HepG2 (cell line): Measurements from ENCODE around the gene EXOSC9. TPM values are rescaled to one million over a fixed set of nuclear protein-coding genes. Genes with fewer than 3 reads are reported as not detected.
A peak's percentile ranks its signal among the peaks of the same experiment; 100 is the strongest.

ENCODE experiments used
- AGO2 ChIP-seq: fragments of 200-400 bp; formaldehyde crosslinking; optimal IDR thresholded peaks from 2 replicates; pipeline ENCODE3; 2017; ENCODE audit warnings: mild to moderate bottlenecking, low read depth, low read length, moderate library complexity
- ARNT2 ChIP-seq: sonication (generic); formaldehyde crosslinking; IDR thresholded peaks from 2 replicates; pipeline ENCODE4 v1.8.0; 2022; ENCODE audit warnings: mild to moderate bottlenecking, low read depth, missing genetic modification reagents, moderate library complexity
- CREM ChIP-seq, 2 experiments: sonication (generic) in 1 of 2; formaldehyde crosslinking in 1 of 2; IDR thresholded peaks; 2 replicates each; pipeline versions ENCODE4 v1.4.0 to v1.6.1; 2016 to 2020; ENCODE audit warnings: antibody characterized with exemption in 1 of 2, mild to moderate bottlenecking in 1 of 2, missing genetic modification reagents in 1 of 2
- FOXJ3 ChIP-seq: sonication (generic); formaldehyde crosslinking; IDR thresholded peaks from 2 replicates; pipeline ENCODE4 v1.4.0; 2020; ENCODE audit warnings: missing genetic modification reagents, mild to moderate bottlenecking, borderline replicate concordance
- GATAD2A ChIP-seq: IDR thresholded peaks from 2 replicates; pipeline ENCODE4 v1.6.1; 2016
- HDAC6 ChIP-seq: fragments of 200-600 bp; sonication (generic); IDR thresholded peaks from 2 replicates; pipeline ENCODE4 v1.7.0; 2017; ENCODE audit warnings: mild to moderate bottlenecking, antibody characterized with exemption, low read length, low read depth
- KLF15 ChIP-seq: sonication (generic); formaldehyde crosslinking; IDR thresholded peaks from 2 replicates; pipeline ENCODE4 v1.8.1; 2023; ENCODE audit warnings: borderline replicate concordance, mild to moderate bottlenecking, inconsistent platforms, missing genetic modification reagents, mixed read lengths
- MAFF ChIP-seq: IDR thresholded peaks from 2 replicates; pipeline ENCODE4 v1.6.1; 2011; ENCODE audit warnings: low read depth, low read length, improper control_type of control experiment
- MYNN ChIP-seq: sonication (generic); formaldehyde crosslinking; IDR thresholded peaks from 2 replicates; pipeline ENCODE4 v1.4.0; 2020; ENCODE audit warnings: mild to moderate bottlenecking, low read depth, missing genetic modification reagents
- NFRKB ChIP-seq: fragments of 450-650 bp; IDR thresholded peaks from 2 replicates; pipeline ENCODE4 v1.6.1; 2017
- POGZ ChIP-seq: sonication (generic); formaldehyde crosslinking; IDR thresholded peaks from 2 replicates; pipeline ENCODE4 v1.4.0; 2020; ENCODE audit warnings: mild to moderate bottlenecking, missing genetic modification reagents
- SRSF4 ChIP-seq: fragments of 200-400 bp; formaldehyde crosslinking; IDR thresholded peaks from one replicate; pipeline ENCODE4 v1.6.1; 2018; ENCODE audit warnings: mild to moderate bottlenecking, low read depth, low read length, moderate library complexity; ENCODE audit not compliant: poor library complexity, severe bottlenecking
- ZFP37 ChIP-seq: sonication (generic); formaldehyde crosslinking; IDR thresholded peaks from 2 replicates; pipeline ENCODE4 v1.4.0; 2020; ENCODE audit warnings: missing genetic modification reagents, borderline replicate concordance
- ZNF292 ChIP-seq: sonication (generic); formaldehyde crosslinking; IDR thresholded peaks from 2 replicates; pipeline ENCODE4 v1.8.1; 2022; ENCODE audit warnings: mild to moderate bottlenecking, low read depth, missing genetic modification reagents, borderline replicate concordance
- ZNF383 ChIP-seq: sonication (generic); formaldehyde crosslinking; IDR thresholded peaks from 2 replicates; pipeline ENCODE4 v1.4.0; 2020; ENCODE audit warnings: missing genetic modification reagents, mild to moderate bottlenecking, borderline replicate concordance
- ZNF567 ChIP-seq: sonication (generic); formaldehyde crosslinking; IDR thresholded peaks from 2 replicates; pipeline ENCODE4 v1.8.1; 2023; ENCODE audit warnings: mild to moderate bottlenecking, missing genetic modification reagents, borderline replicate concordance
- polyA plus RNA-seq, 8 experiments: library from polyadenylated mRNA; depleted of rRNA in 3 of 8; stranded (reverse) in 7 of 8; unstranded in 1 of 8; fragments of >200 nt; fragmentation: Illumina TruSeq in 4 of 8; extraction: Trizol in 4 of 8; gene quantifications; 2 replicates each; pipeline versions ENCODE4 v1.2.1 to v1.2.3, GENCODE V29; 2011 to 2016; ENCODE audit warnings: low read depth in 4 of 8, missing spikeins in 1 of 8, mixed read lengths in 1 of 8; ENCODE audit not compliant: insufficient read depth in 1 of 8
- total RNA-seq, 5 experiments: library from RNA; depleted of rRNA; stranded (reverse); fragments of >200 nt; fragmentation: Illumina TruSeq; extraction: Trizol; gene quantifications; 2 replicates each; pipeline ENCODE4 v1.2.3, GENCODE V29; 2016; ENCODE audit warnings: low read depth in 1 of 5
- TF ChIP-seq, protein P1 (sequence below): sonication (generic); formaldehyde crosslinking; conservative IDR thresholded peaks from 2 replicates; pipeline ENCODE4 v1.8.1; 2023; ENCODE audit warnings: missing genetic modification reagents
- TF ChIP-seq, protein P2 (sequence below): sonication (generic); formaldehyde crosslinking; IDR thresholded peaks from 2 replicates; pipeline ENCODE4 v1.5.0; 2020; ENCODE audit warnings: missing genetic modification reagents
- TF ChIP-seq, protein P3 (sequence below): sonication (generic); formaldehyde crosslinking; IDR thresholded peaks from 2 replicates; pipeline ENCODE4 v1.8.1; 2023; ENCODE audit warnings: mild to moderate bottlenecking, inconsistent platforms, moderate library complexity, missing genetic modification reagents, borderline replicate concordance
- TF ChIP-seq, protein P4 (sequence below): sonication (generic); formaldehyde crosslinking; IDR thresholded peaks from 2 replicates; pipeline ENCODE4 v1.4.0; 2020; ENCODE audit warnings: missing genetic modification reagents, mild to moderate bottlenecking, borderline replicate concordance
- TF ChIP-seq, protein P5 (sequence below): sonication (generic); formaldehyde crosslinking; IDR thresholded peaks from 2 replicates; pipeline ENCODE4; 2020; ENCODE audit warnings: missing genetic modification reagents, mild to moderate bottlenecking, borderline replicate concordance

Gene EXOSC9
- total and polyA plus RNA-seq, 2 of the 13 experiments (the other 11 are each of a cell fraction or from before 2014, with no cell fraction given) = 26.0 to 48.0 TPM

DNA sequence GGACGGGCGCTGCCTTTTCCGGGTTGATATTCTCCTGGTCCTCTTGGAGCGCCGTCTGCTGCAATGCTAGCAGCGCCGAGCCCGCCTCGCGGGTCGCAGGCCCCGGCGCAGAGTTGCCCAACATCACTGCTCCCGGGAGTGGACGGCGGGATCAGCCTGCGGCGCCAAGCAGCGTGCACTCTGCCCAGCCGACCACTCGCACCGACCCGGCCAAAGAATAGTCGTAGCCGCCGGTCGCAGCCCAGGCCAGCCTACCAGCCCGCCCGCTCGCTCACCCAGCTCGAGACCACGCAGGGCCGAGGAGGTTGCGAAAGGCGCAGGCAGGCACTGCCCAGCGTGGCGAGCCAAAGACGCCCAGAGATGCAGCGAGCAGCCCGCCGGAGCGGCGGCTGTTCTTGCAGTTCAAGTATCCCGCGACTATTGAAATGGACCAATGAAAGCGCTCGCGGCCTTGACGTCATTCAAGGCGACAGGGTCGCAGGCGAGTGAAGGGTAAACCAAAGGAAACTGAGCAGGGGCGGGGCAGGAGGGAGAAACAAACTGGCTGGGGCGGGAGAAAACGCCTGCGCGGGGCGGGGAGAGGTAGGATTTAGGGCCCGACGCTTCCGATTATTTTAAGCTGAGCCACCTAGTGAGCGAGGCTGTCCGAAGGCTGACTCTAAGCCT lies 22.5 kb downstream of the EXOSC9 start, which contains the start of gene CCNA2 (continued):
- TF ChIP-seq MYNN (CRISPR knock-in tag) (no peak), HDAC6 (no peak), SRSF4 (no peak), NFRKB (no peak), POGZ (CRISPR knock-in tag) (peak; percentile 97), ZNF292 (CRISPR knock-in tag) (no peak; the same call in 1 of the 2 replicates), FOXJ3 (peak; percentile 79; the same call in 1 of the 2 replicates), ZNF383 (0 out of 2 replicates have a peak, but pooled peaks have one; percentile 36), CREM (IDR thresholded peaks at IDR 0.05) (peak; percentile 97), CREM (CRISPR knock-in tag; IDR thresholded peaks at IDR 0.05) (peak; percentile 88), KLF15 (CRISPR knock-in tag) (no peak), GATAD2A (CRISPR knock-in tag) (0 out of 2 replicates have a peak, but pooled peaks have one; percentile 10), ZFP37 (CRISPR knock-in tag) (no peak), MAFF (no peak), AGO2 (peak; percentile 79), ZNF567 (CRISPR knock-in tag) (0 out of 2 replicates have a peak, but pooled peaks have one; percentile 44), ARNT2 (CRISPR knock-in tag) (peak; percentile 95)
- TF ChIP-seq, protein P1, sequence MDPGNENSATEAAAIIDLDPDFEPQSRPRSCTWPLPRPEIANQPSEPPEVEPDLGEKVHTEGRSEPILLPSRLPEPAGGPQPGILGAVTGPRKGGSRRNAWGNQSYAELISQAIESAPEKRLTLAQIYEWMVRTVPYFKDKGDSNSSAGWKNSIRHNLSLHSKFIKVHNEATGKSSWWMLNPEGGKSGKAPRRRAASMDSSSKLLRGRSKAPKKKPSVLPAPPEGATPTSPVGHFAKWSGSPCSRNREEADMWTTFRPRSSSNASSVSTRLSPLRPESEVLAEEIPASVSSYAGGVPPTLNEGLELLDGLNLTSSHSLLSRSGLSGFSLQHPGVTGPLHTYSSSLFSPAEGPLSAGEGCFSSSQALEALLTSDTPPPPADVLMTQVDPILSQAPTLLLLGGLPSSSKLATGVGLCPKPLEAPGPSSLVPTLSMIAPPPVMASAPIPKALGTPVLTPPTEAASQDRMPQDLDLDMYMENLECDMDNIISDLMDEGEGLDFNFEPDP (CRISPR knock-in tag) = no peak
- TF ChIP-seq, protein P2, sequence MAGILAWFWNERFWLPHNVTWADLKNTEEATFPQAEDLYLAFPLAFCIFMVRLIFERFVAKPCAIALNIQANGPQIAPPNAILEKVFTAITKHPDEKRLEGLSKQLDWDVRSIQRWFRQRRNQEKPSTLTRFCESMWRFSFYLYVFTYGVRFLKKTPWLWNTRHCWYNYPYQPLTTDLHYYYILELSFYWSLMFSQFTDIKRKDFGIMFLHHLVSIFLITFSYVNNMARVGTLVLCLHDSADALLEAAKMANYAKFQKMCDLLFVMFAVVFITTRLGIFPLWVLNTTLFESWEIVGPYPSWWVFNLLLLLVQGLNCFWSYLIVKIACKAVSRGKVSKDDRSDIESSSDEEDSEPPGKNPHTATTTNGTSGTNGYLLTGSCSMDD (CRISPR knock-in tag) = peak; percentile 84; the same call in 1 of the 2 replicates
- TF ChIP-seq, protein P3, sequence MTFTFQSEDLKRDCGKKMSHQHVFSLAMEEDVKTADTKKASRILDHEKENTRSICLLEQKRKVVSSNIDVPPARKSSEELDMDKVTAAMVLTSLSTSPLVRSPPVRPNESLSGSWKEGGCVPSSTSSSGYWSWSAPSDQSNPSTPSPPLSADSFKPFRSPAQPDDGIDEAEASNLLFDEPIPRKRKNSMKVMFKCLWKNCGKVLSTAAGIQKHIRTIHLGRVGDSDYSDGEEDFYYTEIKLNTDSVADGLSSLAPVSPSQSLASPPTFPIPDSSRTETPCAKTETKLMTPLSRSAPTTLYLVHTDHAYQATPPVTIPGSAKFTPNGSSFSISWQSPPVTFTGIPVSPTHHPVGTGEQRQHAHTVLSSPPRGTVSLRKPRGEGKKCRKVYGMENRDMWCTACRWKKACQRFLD (CRISPR knock-in tag) = peak; percentile 28; the same call in 1 of the 2 replicates
- TF ChIP-seq, protein P4, sequence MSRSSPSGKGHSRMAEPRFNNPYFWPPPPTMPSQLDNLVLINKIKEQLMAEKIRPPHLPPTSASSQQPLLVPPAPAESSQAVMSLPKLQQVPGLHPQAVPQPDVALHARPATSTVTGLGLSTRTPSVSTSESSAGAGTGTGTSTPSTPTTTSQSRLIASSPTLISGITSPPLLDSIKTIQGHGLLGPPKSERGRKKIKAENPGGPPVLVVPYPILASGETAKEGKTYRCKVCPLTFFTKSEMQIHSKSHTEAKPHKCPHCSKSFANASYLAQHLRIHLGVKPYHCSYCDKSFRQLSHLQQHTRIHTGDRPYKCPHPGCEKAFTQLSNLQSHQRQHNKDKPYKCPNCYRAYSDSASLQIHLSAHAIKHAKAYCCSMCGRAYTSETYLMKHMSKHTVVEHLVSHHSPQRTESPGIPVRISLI = no peak
- TF ChIP-seq, protein P5, sequence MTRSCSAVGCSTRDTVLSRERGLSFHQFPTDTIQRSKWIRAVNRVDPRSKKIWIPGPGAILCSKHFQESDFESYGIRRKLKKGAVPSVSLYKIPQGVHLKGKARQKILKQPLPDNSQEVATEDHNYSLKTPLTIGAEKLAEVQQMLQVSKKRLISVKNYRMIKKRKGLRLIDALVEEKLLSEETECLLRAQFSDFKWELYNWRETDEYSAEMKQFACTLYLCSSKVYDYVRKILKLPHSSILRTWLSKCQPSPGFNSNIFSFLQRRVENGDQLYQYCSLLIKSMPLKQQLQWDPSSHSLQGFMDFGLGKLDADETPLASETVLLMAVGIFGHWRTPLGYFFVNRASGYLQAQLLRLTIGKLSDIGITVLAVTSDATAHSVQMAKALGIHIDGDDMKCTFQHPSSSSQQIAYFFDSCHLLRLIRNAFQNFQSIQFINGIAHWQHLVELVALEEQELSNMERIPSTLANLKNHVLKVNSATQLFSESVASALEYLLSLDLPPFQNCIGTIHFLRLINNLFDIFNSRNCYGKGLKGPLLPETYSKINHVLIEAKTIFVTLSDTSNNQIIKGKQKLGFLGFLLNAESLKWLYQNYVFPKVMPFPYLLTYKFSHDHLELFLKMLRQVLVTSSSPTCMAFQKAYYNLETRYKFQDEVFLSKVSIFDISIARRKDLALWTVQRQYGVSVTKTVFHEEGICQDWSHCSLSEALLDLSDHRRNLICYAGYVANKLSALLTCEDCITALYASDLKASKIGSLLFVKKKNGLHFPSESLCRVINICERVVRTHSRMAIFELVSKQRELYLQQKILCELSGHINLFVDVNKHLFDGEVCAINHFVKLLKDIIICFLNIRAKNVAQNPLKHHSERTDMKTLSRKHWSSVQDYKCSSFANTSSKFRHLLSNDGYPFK (CRISPR knock-in tag) = peak; percentile 52; the same call in 1 of the 2 replicates
